Body of pancreas (tissue), 4 donors: ENCODE results near the gene SLCO3A1.

Experiments
- CTCF ChIP-seq, 7 experiments: fragments of 450-650 bp in 4 of 7; fragments of 200-600 bp in 3 of 7; sonication (generic) in 3 of 7; IDR thresholded peaks; one replicate each; pipeline ENCODE4 v1.5.1; 2016 to 2019; ENCODE audit warnings: antibody characterized with exemption in 7 of 7
- POLR2A ChIP-seq, 3 donors: fragments of 450-650 bp; IDR thresholded peaks; one replicate each; pipeline ENCODE4 v1.6.1; 2016; ENCODE audit warnings: antibody characterized with exemption in 3 of 3, mild to moderate bottlenecking in 2 of 3

DNA sequence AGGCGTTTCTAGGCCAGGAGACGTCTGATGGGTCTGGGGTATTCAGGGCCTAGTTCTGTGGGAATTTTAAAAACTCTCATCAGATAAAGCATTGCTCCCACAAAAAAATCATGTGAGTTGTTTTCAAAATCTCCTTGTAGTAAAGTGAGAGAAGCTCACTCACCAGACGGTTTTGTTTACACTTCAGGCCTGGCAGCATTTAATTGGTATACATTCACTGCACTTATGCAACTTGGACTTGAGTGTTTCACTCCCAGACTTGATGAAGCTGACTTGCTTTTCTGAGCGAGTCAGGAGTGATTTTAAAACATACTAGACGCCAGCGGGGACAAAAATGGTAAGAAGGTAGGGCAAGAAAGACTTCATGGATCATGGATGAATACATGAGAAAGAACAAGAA, 75.2 kb downstream of the SLCO3A1 start:
- TF ChIP-seq CTCF (IDR thresholded peaks at IDR 0.05) (no peak), POLR2A (IDR thresholded peaks at IDR 0.05) (no peak)
